Thoracic aorta (tissue), 2 donors: ENCODE measurements around the gene RAPGEF4. TPM values are rescaled to one million over a fixed set of nuclear protein-coding genes. Genes with fewer than 3 reads are reported as not detected.

Source experiments
- ATAC-seq: fragments of 150-250 bp; one replicate; pipeline ENCODE4 v1.8.0; 2017; ENCODE audit warnings: low read depth; ENCODE audit not compliant: insufficient number of reproducible peaks, low FRiP score
- DNase-seq: peaks from one replicate; pipeline ENCODE4 v3.0.0-alpha.2; 2020; ENCODE audit warnings: low spot score
- H3K27ac ChIP-seq, 2 donors: fragments of 200-600 bp; sonication (generic); 1 replicate in 1 of 2; 2 replicates in 1 of 2; pipeline ENCODE4 v1.5.1; 2016; ENCODE audit warnings: mild to moderate bottlenecking in 2 of 2, moderate library complexity in 2 of 2
- H3K27me3 ChIP-seq: fragments of 200-600 bp; sonication (generic); replicated peaks from 2 replicates; pipeline ENCODE4 v1.6.0; 2016; ENCODE audit warnings: mild to moderate bottlenecking; ENCODE audit not compliant: insufficient read depth
- H3K36me3 ChIP-seq: fragments of 200-600 bp; sonication (generic); one replicate; pipeline ENCODE4 v1.5.1; 2016
- H3K4me1 ChIP-seq, 2 donors: fragments of 200-600 bp; sonication (generic); 1 replicate in 1 of 2; 2 replicates in 1 of 2; pipeline versions ENCODE4 v1.5.1 to v1.6.0; 2016; ENCODE audit warnings: low read depth in 2 of 2, mild to moderate bottlenecking in 1 of 2; ENCODE audit not compliant: control insufficient read depth in 1 of 2
- H3K4me3 ChIP-seq: fragments of 200-600 bp; sonication (generic); 2 replicates; pipeline ENCODE4 v1.5.1; 2016; ENCODE audit warnings: mild to moderate bottlenecking
- H3K9me3 ChIP-seq: fragments of 200-600 bp; sonication (generic); 2 replicates; pipeline ENCODE4 v1.5.1; 2016
- CTCF ChIP-seq: fragments of 200-600 bp; sonication (generic); IDR thresholded peaks from one replicate; pipeline ENCODE4 v1.5.1; 2019; ENCODE audit warnings: antibody characterized with exemption
- total RNA-seq, 2 donors: library from RNA; depleted of rRNA; stranded (reverse); fragments of >200 nt; gene quantifications; one replicate each; pipeline versions ENCODE4 v1.1.0 to v1.2.3, GENCODE V29; 2016

Gene RAPGEF4
- total RNA-seq, 2 donors from 2014 or later, result 9.9 to 18.4 TPM

- ATAC-seq (no peak), DNase-seq (no peak)
- no peak overlapping the region for H3K27ac ChIP-seq
- no peak for TF ChIP-seq CTCF
- H3K4me1 ChIP-seq, result no peaks in the 10 kb centered on the region
- no peaks in the 10 kb centered on the region for H3K9me3 ChIP-seq
- no peak overlapping the region for H3K4me3 ChIP-seq
- H3K27me3 ChIP-seq, result no peaks in the 10 kb centered on the region
- H3K36me3 ChIP-seq, result no peaks in the 10 kb centered on the region
Measured at GRCh38 chr2:172782506-172783164, 47.0 kb downstream of the RAPGEF4 start.

- ATAC-seq (no peak), DNase-seq (no peak)
- Histone ChIP-seq H3K4me1 (no peaks in the 10 kb centered on the region), H3K36me3 (no peaks in the 10 kb centered on the region), H3K4me3 (no peak overlapping the region), H3K27ac (no peak overlapping the region), H3K9me3 (no peaks in the 10 kb centered on the region), H3K27me3 (no peaks in the 10 kb centered on the region)
- TF ChIP-seq CTCF, result no peak
Measured at GRCh38 chr2:172783165-172783898, 47.7 kb downstream of the RAPGEF4 start.

GRCh38 chr2:172788871-172789270, 53.2 kb downstream of the RAPGEF4 start:
- no peak overlapping the region for H3K4me3 ChIP-seq
- ATAC-seq (no peak), DNase-seq (no peak)
- H3K27ac ChIP-seq, result no peak overlapping the region
- no peaks in the 10 kb centered on the region for H3K27me3 ChIP-seq
- H3K9me3 ChIP-seq, result no peaks in the 10 kb centered on the region
- H3K36me3 ChIP-seq, result no peaks in the 10 kb centered on the region
- no peak for TF ChIP-seq CTCF
- H3K4me1 ChIP-seq, result no peaks in the 10 kb centered on the region

DNA sequence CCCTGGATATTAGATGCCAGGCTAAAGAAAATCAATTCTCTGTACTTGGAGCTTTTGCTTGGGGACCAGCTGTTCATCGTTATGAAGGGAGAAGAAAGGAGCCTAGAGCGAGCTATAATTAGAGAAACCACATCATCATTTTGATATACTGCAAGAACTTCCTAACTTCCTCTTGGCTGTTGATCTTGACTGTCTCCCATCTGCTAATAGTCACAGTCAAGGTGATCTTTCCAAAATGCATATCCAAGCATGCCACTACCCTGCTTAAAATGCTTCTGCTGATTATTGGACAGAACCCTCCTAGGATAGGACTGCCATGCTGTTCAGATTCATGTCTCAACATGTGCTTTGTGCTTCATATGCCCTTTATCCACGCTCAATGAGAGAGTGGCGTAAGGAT, 54.8 kb downstream of the RAPGEF4 start:
- H3K4me1 ChIP-seq, result no peaks in the 10 kb centered on the region
- no peak overlapping the region for H3K27ac ChIP-seq
- TF ChIP-seq CTCF, result no peak
- ATAC-seq (no peak), DNase-seq (no peak)
- H3K36me3 ChIP-seq, result no peaks in the 10 kb centered on the region
- H3K4me3 ChIP-seq, result no peak overlapping the region
- no peaks in the 10 kb centered on the region for H3K9me3 ChIP-seq
- H3K27me3 ChIP-seq, result no peaks in the 10 kb centered on the region

DNA sequence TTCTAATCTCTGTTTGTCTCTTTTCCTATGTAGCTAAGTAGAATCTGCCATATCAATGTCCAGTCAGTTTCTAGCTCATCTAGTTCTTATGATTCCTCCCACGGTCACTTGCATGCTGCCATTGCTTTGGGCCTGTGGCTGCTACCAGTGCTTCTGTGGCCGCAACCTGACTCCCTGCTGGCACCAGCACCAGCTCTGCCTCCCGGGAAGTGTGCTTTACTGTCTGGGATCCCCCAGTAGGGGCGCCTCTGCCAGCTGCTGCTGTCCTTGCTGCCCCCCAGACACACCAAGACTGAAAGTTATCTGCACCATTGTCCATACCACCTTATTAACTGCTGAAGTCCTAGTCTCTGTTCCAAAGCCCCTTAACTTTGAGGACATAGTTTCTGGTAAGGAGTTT, 56.3 kb downstream of the RAPGEF4 start:
- Histone ChIP-seq H3K27ac (no peak overlapping the region), H3K9me3 (no peaks in the 10 kb centered on the region), H3K36me3 (no peaks in the 10 kb centered on the region), H3K27me3 (no peaks in the 10 kb centered on the region), H3K4me1 (no peaks in the 10 kb centered on the region), H3K4me3 (no peak overlapping the region)
- DNase-seq, result no peak
- TF ChIP-seq CTCF, result no peak
- no peak for ATAC-seq
